ENCODE data around the gene OTOGL. TPM values are rescaled to one million over a fixed set of nuclear protein-coding genes. Genes with fewer than 3 reads are reported as not detected.

Gene OTOGL
- total RNA-seq, 3 donors from 2014 or later = 0.16 to 1.3 (median 0.59) TPM

- no peak for DNase-seq (ENCODE audit: low spot score in 2 of 2)
- Histone ChIP-seq H3K4me1 (no peaks in the 10 kb centered on the region), H3K27me3 (no peaks in the 10 kb centered on the region), H3K36me3 (no peaks in the 10 kb centered on the region), H3K9me3 (no peaks in the 10 kb centered on the region), H3K4me3 (no peak overlapping the region), H3K27ac (no peak overlapping the region)
- intact Hi-C loops (cut with DNase I; ENCODE audit: low total_unique reads) = no loop called here
- TF ChIP-seq POLR2A (IDR thresholded peaks at IDR 0.05) = no peak
- TF ChIP-seq CTCF (IDR thresholded peaks at IDR 0.05) = no peak
- TF ChIP-seq POLR2AphosphoS5 (IDR thresholded peaks at IDR 0.05) = no peak
These were observed 256.8 kb downstream of the OTOGL start for GRCh38 chr12:80356097-80356496.

DNA sequence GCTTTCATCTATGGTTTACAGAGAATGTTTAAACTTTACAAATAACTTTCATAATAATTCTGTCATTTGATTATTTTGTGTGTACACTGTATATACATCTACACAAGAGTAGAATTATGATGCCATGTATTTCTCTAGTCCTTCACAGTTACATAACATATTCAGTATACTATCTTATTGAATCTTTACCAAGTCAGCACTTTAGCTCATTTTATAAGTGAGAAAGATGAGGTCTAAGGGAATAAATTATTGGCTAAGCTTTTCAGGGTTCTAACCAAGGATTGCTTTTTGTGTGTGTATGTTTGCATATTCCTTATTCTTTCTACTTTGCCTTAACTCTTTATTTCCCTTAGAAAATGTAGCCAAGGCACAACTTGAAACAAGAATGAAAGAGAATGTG, 260.4 kb downstream of the OTOGL start:
- Histone ChIP-seq H3K9me3 (peaks cover 0 to 8% of the 10 kb centered on the region in 2 donors), H3K27me3 (no peaks in the 10 kb centered on the region), H3K36me3 (no peaks in the 10 kb centered on the region), H3K27ac (no peak overlapping the region), H3K4me3 (no peak overlapping the region), H3K4me1 (no peaks in the 10 kb centered on the region)
- no peak for TF ChIP-seq POLR2A (IDR thresholded peaks at IDR 0.05)
- intact Hi-C loops (cut with DNase I; ENCODE audit: low total_unique reads) = no loop called here
- no peak for DNase-seq (ENCODE audit: low spot score in 2 of 2)

DNA sequence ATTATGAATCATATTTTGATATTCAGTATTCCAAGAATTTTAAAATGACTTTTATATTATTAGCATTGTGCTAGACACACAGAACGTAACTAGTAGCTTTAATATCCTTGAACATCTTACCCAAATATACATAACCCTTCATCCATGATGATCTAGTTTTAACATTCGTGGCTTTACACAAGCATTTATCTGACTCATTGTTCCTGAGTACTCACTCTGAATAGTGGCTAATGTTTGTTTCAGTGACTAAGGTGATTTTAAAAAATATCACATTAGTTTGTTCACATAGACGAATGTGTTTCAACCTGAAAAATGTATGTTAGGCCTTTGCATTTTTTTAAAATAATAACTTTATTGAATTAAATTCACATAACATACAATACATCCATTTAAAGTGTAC, 264.7 kb downstream of the OTOGL start:
- no peak overlapping the region for H3K27ac ChIP-seq
- peaks cover 0 to 9% of the 10 kb centered on the region in 2 donors for H3K9me3 ChIP-seq
- no peak overlapping the region for H3K4me3 ChIP-seq
- H3K4me1 ChIP-seq = no peaks in the 10 kb centered on the region
- DNase-seq (ENCODE audit: low spot score in 2 of 2) = no peak
- H3K36me3 ChIP-seq = no peaks in the 10 kb centered on the region
- intact Hi-C loops (cut with DNase I; ENCODE audit: low total_unique reads) = no loop called here
- TF ChIP-seq POLR2A (IDR thresholded peaks at IDR 0.05) (no peak), CTCF (IDR thresholded peaks at IDR 0.05) (no peak), POLR2AphosphoS5 (IDR thresholded peaks at IDR 0.05) (no peak)
- H3K27me3 ChIP-seq = no peaks in the 10 kb centered on the region

- no peak for DNase-seq (ENCODE audit: low spot score in 2 of 2)
- Histone ChIP-seq H3K27me3 (no peaks in the 10 kb centered on the region), H3K9me3 (no peaks in the 10 kb centered on the region), H3K36me3 (no peaks in the 10 kb centered on the region), H3K4me3 (no peak overlapping the region), H3K27ac (no peak overlapping the region), H3K4me1 (no peaks in the 10 kb centered on the region)
- intact Hi-C loops (cut with DNase I; ENCODE audit: low total_unique reads) = no loop called here
- TF ChIP-seq POLR2AphosphoS5 (IDR thresholded peaks at IDR 0.05) (no peak), CTCF (IDR thresholded peaks at IDR 0.05) (no peak), POLR2A (IDR thresholded peaks at IDR 0.05) (no peak)
These were observed 274.3 kb downstream of the OTOGL start for GRCh38 chr12:80373666-80374065.

DNA sequence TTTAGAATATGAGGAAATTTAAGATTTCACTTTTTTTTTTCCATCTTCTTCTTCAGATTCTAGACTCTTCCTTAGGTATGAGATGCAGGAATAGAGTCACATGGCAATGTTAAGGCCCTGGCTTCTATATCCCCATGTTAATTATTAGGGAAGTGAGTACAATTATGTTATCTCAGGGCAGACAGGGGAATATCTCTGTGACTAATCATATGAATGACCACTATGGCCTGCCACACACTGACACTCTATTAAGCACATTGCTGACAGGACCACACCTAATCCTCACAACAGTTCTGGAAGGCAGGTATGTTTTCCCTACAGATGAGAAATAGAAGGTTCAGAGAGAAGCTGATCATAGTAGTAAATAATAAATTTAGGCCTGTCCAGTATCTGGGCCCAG, 275.3 kb downstream of the OTOGL start:
- TF ChIP-seq CTCF (IDR thresholded peaks at IDR 0.05) (no peak), POLR2A (IDR thresholded peaks at IDR 0.05) (no peak), POLR2AphosphoS5 (IDR thresholded peaks at IDR 0.05) (no peak)
- Histone ChIP-seq H3K4me1 (no peaks in the 10 kb centered on the region), H3K9me3 (no peaks in the 10 kb centered on the region), H3K27ac (no peak overlapping the region), H3K36me3 (no peaks in the 10 kb centered on the region), H3K27me3 (no peaks in the 10 kb centered on the region), H3K4me3 (no peak overlapping the region)
- intact Hi-C loops (cut with DNase I; ENCODE audit: low total_unique reads) = no loop called here
- no peak for DNase-seq (ENCODE audit: low spot score in 2 of 2)

Data from breast epithelium (tissue), 4 donors.